Hepatocyte (in vitro differentiated cells): ENCODE results near the gene AUH.

Experiments
- EZH2phosphoT487 ChIP-seq: fragments of 200-600 bp; sonication (generic); IDR thresholded peaks from one replicate; pipeline ENCODE4 v1.6.1; 2018; ENCODE audit warnings: antibody characterized with exemption, mild to moderate bottlenecking, low read depth, moderate library complexity; ENCODE audit not compliant: unreplicated experiment, severe bottlenecking
- TF ChIP-seq, protein P1 (sequence below): fragments of 200-600 bp; sonication (generic); IDR thresholded peaks from 2 replicates; pipeline ENCODE4 v1.5.1; 2016; ENCODE audit warnings: antibody characterized with exemption, mild to moderate bottlenecking; ENCODE audit not compliant: poor library complexity

DNA sequence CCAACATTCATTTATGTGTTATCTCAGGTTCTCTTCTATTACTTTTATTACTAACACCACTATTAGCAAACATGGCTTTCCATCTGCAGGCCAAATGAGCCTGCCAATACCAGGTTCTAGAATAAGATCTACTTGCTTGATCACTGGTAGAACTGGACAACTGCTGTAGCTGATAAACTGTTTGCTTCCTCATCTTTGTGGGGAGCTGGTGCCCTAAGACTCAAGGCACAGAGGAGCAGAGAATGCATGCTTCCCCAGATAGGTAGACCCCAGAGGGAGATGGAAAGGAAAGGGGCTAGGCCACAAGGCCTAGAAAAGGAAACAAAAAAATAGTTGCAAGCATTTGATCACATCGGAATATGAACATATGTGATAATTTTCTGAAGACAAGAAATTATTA lies 30.7 kb upstream of the AUH start:
- TF ChIP-seq, protein P1, sequence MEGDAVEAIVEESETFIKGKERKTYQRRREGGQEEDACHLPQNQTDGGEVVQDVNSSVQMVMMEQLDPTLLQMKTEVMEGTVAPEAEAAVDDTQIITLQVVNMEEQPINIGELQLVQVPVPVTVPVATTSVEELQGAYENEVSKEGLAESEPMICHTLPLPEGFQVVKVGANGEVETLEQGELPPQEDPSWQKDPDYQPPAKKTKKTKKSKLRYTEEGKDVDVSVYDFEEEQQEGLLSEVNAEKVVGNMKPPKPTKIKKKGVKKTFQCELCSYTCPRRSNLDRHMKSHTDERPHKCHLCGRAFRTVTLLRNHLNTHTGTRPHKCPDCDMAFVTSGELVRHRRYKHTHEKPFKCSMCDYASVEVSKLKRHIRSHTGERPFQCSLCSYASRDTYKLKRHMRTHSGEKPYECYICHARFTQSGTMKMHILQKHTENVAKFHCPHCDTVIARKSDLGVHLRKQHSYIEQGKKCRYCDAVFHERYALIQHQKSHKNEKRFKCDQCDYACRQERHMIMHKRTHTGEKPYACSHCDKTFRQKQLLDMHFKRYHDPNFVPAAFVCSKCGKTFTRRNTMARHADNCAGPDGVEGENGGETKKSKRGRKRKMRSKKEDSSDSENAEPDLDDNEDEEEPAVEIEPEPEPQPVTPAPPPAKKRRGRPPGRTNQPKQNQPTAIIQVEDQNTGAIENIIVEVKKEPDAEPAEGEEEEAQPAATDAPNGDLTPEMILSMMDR, result no peak
- TF ChIP-seq EZH2phosphoT487, result no peak
